ENCODE results near the gene PFDN6. TPM values are rescaled to one million over a fixed set of nuclear protein-coding genes. Genes with fewer than 3 reads are reported as not detected.
A peak's percentile ranks its signal among the peaks of the same experiment; 100 is the strongest.

PFDN6 gene
- total RNA-seq, 1 experiment from 2014 or later = 95.7 TPM

- Mint-ChIP-seq H3K4me1 (peaks cover 18% of the 10 kb centered on the region), H3K27ac (peak overlapping the region; percentile 87), H3K4me3 (peak overlapping the region; percentile 86), H3K27me3 (ENCODE audit: low read depth) (peaks cover 26% of the 10 kb centered on the region), H3K36me3 (peaks cover 15% of the 10 kb centered on the region), H3K9me3 (no peaks in the 10 kb centered on the region)
- TF ChIP-seq NFE2L1 (CRISPR knock-in tag; IDR thresholded peaks at IDR 0.05) (no peak), CBFB (CRISPR knock-in tag; IDR thresholded peaks at IDR 0.05; ENCODE audit: low read depth) (no peak), PRRX2 (CRISPR knock-in tag; IDR thresholded peaks at IDR 0.05) (no peak), ZBTB21 (CRISPR knock-in tag; IDR thresholded peaks at IDR 0.05; ENCODE audit: borderline replicate concordance) (no peak), FOXJ3 (CRISPR knock-in tag; IDR thresholded peaks at IDR 0.05; ENCODE audit: borderline replicate concordance) (no peak), PREB (CRISPR knock-in tag; IDR thresholded peaks at IDR 0.05; ENCODE audit: borderline replicate concordance) (no peak), NR3C1 (CRISPR knock-in tag; conservative IDR thresholded peaks at IDR 0.05; ENCODE audit: low read depth) (no peak), RORB (CRISPR knock-in tag; IDR thresholded peaks at IDR 0.05) (no peak), ESRRA (CRISPR knock-in tag; IDR thresholded peaks at IDR 0.05; ENCODE audit: borderline replicate concordance) (no peak), ARID4B (CRISPR knock-in tag; IDR thresholded peaks at IDR 0.05; ENCODE audit: borderline replicate concordance) (no peak), KAT7 (CRISPR knock-in tag; IDR thresholded peaks at IDR 0.05; ENCODE audit: borderline replicate concordance) (no peak), ZNF396 (CRISPR knock-in tag; IDR thresholded peaks at IDR 0.05; ENCODE audit: borderline replicate concordance) (no peak), MXD4 (CRISPR knock-in tag; IDR thresholded peaks at IDR 0.05; ENCODE audit: borderline replicate concordance) (no peak), HMGXB4 (CRISPR knock-in tag; IDR thresholded peaks at IDR 0.05) (no peak), NR2C2 (CRISPR knock-in tag; IDR thresholded peaks at IDR 0.05) (no peak), ZNF219 (CRISPR knock-in tag; IDR thresholded peaks at IDR 0.05; ENCODE audit: borderline replicate concordance) (no peak), ETV6 (CRISPR knock-in tag; IDR thresholded peaks at IDR 0.05) (no peak), E2F4 (CRISPR knock-in tag; IDR thresholded peaks at IDR 0.05; ENCODE audit: borderline replicate concordance, low read depth) (no peak), OVOL2 (CRISPR knock-in tag; IDR thresholded peaks at IDR 0.05; ENCODE audit: borderline replicate concordance) (no peak), GRHL2 (CRISPR knock-in tag; IDR thresholded peaks at IDR 0.05; ENCODE audit: insufficient replicate concordance, severe bottlenecking) (no peak)
- CTCF ChIA-PET = interaction anchor here (1.0 to 5.2 kb wide), 21 partner anchors 10 to 266 kb away, joined by 3 to 83 read pairs (median 10); partner anchors contain the start of genes B3GALT4, HSD17B8, PFDN6 and RGL2
- DNase-seq (ENCODE audit: low spot score) (no peak), ATAC-seq (no peak; the same call in none of the 2 replicates)
- POLR2A ChIA-PET = interaction anchor here (0.5 to 2.0 kb wide), 8 partner anchors 22 to 279 kb away, joined by 3 to 11 read pairs (median 4); partner anchors contain the start of genes B3GALT4, RPS18, RXRB and SLC39A7
Measured at GRCh38 chr6:33249732-33250630, 39.4 kb upstream of the PFDN6 start.
